ENCODE data around the gene PTPN23.

Gene PTPN23

DNA sequence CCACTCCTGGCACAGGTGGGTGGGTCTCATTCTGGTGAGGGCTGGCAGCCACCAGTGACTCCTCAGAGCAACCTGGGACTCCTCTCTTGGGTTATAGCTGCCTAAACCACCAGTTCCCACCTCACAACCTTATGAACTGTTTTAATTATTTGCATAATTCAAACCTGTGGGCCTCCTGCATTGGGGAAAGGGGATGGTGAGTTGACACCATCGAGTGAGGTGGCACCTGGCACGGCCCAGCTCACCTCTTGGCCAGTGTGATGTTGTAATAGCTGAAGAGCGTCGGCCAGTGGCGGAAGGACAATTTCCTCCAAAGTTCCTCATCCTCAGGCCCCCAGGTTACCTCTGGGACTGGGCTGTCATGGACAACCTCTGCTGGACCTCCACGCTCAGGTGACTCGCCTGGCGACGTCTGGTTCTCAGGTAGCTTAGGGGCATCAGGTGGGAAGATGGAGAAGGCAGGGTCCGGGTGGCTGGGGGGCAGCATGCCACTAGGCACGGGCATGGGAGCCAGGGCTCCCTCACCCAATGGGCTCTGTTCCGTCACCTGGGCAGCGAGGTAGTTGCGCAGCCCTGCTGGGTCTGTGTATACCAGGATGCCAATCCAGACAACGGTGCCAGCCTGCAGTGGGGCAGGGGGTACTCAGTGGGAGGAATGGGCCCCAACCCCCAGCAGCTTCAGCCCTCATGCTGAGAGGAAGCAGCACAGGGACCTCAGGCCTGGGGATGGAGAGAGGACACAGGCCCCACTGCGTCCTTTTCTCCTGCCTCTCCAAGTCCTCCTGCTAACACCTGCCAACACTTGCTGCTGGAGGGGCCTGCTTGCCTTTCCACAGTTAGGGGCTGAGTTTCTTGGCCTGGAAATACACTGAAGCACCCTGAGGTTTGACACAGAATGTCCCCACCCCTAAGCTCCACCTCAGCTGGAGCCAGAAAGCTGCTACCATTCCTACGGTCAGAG is 38.5 kb downstream of the PTPN23 start:
- DNase-seq (ENCODE audit: low spot score) = no peak

DNA sequence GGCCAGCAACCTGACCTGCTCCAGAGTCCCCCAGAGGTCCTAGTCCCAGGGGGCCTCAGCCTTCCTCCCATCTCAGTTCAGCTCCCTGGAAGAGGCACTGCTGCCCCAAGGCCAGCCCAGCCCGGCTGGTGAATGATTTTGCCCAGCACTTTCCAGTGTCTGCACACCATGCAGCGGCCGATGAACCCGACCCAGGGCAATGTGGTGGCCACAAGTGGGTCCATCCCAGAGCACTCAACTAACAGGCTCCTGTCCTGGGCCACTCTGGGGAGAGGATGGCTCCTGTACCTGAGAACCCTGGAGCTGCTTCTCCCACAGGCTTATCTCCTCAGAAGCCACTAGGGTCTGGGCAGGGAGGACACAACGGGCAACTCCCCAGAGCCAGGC is 39.2 kb downstream of the PTPN23 start:
- DNase-seq (ENCODE audit: low spot score) = no peak

DNA sequence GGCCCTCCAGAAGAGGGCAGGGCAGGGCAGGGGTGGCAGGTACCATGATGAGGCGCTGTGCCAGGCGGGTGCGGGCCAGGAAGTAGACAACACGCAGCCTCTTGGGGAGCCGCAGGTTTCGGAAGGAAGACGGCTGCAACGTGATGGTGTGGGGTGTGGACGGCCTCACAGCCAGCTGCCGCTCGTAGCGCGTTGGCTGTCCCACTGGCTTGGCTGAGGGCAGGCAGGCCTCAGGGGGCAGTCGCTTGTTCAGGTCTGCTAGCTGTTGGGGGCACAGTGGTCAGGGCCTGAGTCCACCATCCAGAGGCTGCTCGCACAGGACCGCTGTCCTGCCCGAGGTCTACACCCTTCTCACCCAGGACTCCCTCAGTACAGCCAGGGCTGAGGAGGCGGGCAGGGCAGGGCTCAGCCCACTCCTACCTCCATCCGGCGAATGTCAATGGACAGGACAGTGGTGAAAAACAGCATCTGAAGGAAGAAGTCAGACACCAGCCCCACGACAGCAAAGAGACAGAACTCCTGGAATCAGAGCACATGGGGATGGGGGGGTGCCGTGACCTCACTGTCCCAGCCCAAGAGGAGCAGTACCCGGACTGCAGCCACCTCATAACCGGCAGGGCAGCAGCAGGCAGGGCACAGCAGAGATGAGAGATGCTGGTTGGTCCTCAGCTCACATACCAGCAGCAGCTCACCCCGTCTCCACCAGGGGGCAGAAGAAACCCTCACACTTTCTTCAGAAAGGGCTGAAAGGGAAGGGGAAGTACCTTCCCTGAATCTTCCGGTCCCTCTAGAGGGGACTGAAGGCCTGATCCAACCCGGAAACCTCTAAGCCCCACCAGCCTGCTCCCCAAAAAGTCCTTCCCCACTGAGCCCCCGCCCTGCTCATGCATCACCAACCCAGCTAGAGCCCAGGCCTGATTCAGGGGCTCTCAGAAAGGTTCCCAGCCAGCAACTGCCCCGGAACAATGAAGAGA is 40.0 kb downstream of the PTPN23 start:
- peak; percentile 76 for DNase-seq (ENCODE audit: low spot score)

DNA sequence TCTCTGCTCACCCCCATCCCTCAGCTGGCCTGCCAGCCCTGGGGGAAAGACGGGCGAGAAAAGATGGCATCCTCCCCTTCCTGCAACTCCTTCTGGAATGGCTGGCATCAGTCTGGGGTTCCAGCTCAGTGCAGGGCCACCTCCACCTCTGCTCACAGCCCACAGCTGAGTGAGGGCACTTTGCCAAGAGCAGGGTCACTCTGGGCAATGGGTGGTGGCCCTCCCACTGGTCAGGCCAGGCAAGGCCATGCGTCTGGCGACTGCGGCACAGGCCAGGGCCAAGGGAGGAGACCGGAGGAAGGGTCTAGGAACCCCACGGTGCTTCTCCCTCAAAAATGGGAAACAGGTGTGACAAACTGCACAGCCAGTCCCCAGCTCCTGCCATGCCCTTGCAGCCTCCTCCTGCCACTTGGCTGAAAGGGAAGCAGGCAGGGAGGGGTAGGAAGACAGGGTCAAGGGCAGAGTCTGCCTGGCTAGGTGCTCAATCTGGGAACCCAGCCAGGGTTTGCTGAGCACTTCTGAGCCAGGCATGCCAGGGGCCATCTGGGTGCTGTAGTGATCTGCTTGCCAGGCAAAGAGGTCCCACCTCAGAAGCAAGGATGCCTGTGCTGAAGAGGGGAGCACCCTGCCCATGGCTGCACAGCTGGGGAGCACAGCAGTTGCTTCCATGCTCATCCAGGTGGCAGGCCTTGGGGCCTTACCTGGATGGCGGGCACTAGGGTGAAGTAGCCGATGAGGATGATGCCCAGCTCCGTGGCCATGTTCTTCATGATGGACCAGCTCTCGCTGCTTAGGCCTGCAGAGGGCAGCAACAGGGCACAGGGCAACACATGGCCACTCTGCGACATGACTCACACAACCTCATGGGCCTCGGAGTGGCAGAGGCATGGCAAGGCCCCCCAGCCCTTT is 41.2 kb downstream of the PTPN23 start:
- no peak for DNase-seq (ENCODE audit: low spot score)

DNA sequence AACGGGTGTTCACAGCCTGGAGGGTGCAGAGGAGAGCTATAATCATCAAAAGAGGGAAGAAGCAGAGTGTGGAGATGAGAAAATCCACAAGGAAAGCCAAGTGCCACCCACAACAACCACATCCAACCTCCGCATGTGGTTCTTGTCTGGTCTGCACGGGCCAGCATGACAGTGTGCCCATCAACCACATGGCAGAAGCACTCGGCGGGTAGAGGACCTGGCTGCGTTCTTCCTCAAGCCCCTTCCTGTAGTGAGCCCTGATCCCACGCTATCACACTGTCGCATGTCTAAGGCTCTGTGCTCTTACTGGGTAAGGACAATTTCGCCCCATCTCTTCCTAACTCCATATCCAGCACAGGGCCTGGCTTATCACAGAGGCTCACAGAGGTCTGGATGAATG is 41.9 kb downstream of the PTPN23 start:
- DNase-seq (ENCODE audit: low spot score) = no peak

DNA sequence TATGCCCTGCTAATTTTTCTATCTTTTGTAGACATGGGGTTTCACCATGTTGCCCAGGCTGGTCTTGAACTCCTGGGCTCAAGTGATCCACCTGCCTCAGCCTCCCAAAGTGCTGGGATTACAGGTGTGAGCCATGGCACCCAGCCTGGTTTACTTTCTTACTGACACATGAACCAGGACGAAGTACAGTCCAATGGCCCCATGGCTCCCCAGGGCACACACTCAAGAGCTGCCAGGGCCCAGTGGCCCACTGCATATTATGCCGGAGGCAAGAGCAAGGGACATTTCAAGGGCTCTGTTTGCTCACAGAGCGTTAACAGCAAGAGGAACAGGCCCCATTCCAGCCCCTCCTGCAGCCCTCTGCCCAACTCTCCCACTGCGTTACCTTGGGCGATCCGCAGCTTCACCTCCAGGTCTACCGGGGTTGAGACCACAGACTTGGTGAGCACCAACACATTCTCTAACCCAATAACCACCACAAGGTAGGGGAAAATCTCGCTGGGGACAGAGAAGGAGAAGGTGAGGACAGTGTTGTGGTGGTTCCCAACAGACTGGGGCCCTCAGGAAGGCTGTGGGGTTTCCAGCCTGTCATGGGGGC is 42.8 kb downstream of the PTPN23 start:
- no peak for DNase-seq (ENCODE audit: low spot score)

DNA sequence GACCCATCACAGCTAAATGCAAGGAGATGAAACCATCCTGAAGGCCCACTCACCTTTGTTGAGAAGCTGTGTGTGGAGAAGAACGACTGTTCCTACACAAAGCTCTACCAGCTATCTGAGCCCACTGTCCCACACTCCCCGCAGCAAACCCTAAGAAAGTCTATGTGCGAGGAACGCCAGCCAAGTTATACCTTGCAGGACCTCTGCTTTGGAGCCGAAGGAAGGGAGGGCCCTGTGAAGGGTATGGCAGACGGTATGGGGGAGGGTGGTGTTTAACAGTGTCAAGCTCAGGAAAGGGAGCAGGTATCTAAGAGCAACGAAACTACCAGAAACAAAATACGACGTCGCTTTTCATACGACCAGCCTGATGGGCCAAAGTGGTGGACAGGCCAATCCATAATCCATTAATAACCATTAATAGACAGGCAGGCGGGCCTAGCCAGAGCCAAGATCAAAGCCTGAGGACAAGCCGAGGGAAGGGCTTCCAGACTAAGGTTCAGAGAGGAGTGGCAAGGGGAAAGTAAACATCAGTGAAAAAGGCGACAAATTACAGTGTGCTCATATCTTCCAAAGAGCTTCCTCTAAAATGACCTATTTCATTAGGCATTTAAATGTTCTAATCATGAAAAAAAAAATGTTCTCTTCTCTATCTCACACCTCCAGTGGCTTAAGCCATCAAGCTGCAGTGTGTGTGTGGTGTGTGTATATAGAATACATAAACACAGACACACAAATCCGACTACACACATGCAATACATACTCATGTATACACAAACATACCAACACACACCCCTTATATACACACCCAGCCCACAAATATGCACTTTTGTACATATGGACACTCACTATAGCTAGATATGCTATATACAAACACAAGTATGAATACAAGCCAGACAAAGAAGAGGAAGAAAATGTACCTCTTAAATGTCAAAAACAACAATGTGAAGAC is 43.9 kb downstream of the PTPN23 start:
- no peak for DNase-seq (ENCODE audit: low spot score)

DNA sequence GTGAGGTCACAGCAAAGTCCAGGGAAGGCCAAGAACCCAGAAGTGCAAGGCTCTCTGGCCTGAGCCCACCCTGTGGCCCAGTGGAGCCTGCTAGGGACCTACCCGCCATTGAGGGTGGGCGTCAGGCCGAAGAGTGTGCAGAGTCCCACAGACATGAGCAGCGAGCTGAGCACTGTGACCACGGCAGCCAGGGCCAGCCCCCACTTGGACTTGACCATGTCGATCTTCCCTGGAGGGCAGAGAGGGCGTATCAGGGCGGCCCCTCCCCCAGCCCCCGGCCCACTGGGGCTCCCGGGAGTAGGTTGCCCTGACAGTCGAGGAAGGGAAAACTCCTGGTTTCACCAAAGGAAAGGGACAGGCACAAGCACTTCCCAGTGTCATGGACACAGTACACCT is 44.6 kb downstream of the PTPN23 start:
- DNase-seq (ENCODE audit: low spot score) = no peak

DNA sequence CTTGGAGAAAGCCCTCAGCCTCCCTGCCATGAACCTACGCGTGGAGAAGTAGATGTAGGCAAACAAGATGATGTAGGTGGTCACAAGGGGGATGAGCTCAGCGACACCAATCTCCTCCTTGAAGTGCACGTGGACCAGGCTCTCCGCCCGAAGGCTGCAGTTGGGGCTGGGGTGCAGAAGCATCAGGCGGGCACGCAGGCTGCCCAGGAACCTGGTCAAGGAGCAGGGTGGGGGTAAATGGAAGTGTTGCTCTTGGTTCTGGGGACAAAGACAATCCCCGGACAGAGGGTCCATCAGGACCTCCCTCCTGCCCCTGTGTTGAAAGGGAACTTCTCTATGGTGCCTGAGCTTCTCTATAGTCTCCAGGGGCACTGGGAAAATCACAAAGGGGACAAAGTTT is 45.1 kb downstream of the PTPN23 start:
- no peak for DNase-seq (ENCODE audit: low spot score)

DNA sequence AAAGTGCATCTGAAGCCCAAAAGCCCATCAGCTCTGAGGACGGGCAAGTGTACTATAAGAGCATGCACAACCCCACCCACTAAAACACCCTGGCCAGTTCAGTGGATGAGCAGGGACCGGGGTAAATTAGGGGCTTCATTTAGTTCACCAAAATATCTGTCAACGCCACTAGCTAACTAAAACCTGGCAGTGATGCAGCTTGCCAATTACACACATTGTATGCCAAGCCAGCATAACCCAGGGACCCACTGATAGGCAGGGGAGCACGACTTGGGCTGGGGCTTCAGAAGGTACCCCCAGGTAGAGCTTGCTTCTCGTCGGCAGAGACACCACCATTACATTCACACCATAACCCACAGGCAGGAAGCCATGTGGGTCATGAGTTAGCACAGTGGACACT is 47.0 kb downstream of the PTPN23 start:
- DNase-seq (ENCODE audit: low spot score) = no peak

DNA sequence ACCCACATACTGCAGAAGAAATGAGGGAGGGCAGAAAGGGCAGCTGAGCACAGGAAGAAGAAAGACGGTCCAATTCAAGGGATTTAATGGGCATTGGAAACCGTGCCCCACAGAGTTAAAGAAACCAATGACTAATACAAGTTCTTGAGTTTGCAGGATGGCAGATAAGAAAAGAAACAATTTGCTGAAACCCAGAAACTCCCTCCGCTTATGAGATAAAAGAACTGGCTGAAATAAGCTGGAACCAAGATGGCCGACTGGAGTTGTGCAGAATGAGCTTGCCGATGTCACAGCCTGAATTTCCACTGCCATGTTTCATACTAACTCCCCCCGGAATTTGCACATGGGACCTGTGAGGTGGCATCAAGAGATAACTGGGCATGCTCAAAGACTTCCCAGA is 47.8 kb downstream of the PTPN23 start:
- no peak for DNase-seq (ENCODE audit: low spot score)

DNA sequence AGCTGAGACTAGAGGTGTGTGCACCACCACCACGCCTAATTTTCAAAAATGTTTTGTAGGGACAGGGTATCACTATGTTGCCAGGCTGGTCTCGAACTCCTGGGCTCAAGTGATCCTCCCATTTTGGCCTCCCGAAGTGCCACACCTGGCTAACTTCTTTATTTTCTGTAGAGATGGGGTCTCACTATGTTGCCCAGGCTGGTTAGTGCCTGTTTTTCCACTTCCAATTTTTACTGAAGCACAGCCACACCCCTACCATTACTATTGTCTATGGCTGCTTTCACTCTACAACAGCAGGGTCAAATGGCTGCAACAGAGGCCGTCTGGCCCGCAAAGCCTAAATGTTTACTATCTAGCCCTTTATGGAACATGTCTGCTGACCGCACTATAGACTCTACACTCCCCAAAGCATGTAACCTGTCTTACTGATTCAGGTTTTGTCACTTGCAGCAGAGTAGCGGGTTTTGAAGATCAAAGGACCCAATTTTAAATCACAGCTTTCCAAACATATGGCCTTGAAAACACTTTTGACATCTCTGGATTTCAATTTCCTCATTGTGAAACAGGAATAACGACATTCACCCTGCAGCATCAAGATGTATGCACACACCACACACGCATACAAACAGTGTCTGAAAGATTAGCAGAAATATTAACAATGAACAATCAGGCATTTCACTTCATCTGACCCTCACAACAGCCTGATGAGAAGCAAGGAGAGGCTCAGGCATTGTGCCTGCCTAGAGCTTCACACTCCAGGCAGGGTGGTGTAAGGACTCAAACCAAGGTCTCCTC is 48.9 kb downstream of the PTPN23 start:
- DNase-seq (ENCODE audit: low spot score) = no peak

DNA sequence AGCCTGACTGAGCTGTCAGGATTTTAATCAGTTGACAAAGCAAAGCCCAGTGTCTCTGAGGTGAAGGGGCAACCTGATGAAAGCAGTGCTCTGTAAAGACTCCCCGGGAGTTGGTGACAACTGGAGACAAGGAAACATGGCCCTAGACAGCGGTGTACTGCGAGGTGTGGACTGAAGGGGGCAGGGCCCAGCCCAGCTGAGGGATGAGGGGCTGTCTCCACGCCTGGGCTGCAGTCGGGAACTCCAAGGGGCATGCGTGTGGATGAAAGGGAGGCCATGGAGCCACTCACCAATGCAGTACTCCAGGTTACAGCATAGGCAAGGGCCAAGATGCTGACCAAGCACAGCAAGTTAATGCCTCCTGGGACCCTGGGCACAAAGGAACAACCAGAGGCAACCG is 49.8 kb downstream of the PTPN23 start:
- DNase-seq (ENCODE audit: low spot score) = no peak

DNA sequence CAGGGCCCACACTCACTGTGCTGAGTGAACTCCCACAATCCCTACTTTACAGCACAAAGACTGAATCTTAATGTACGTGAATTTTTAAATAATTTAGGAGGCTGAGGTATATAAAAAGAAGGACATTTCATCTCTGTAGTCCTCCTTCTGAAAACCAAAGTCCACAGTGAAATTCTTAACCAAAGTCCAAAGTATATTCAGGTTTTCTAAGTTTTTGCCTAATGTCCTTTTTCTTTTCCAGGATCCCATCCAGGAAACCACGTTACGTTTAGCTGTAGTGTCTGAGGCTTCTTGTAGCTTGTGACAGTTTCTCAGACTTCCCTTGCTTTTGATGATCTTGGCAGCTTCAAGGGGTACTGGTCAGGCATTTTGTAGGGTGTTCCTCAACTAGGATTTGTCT is 50.4 kb downstream of the PTPN23 start:
- no peak for DNase-seq (ENCODE audit: low spot score)

DNA sequence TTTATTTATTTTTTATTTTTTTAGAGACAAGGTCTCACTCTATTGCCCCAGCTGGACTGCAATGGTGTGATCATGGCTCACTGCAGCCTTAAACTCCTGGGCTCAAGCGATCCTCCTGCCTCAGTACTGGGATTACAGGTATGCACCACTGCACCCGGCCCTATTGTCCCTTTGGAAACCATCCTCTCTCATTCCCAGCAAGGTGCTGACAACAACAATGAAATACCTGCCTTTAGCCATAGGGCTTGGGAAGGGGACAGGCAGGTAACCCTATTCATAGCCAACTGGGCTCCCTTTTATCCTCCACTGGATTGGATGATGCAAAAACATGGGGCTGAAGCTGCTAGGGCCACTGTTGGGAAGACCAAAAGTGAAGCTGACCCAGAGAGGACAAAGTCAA is 51.9 kb downstream of the PTPN23 start:
- DNase-seq (ENCODE audit: low spot score) = no peak

DNA sequence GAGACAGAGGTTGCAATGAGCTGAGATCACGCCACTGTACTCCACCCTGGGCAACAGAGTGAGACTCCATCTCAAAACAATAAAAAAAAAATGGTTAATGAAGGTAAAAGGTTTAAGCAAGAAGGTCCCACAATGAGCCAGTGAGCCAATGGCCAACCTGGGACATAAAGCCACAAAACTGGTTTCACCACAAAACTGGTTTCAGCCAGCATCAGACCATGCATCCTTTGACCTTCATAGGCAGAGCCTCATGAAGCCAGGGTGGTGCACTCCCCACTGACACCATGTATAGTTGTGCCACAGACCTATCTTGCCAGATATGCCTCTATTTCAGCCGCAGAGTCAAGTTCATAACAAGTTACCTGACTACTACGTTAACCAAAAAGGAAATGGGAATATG is 53.0 kb downstream of the PTPN23 start:
- DNase-seq (ENCODE audit: low spot score) = no peak

DNA sequence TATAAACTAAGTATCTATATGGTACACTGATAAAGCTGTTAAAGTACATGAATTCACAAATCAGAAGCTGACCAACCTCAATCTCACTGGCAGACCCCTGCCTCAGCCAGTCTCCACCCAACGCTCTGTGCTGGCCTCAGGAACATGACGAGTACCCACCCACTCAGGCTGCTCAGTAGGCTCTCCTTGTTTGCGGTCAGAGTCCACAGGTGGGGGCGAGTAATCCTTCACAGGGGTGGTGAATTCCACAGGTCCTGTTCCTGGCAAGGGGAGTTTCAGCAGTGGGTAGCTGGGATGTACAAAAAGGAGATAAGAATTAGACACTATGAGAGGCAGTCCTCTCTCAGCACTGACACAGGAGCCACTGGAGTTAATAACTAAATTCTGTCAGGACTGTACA is 54.0 kb downstream of the PTPN23 start:
- no peak for DNase-seq (ENCODE audit: low spot score)

DNA sequence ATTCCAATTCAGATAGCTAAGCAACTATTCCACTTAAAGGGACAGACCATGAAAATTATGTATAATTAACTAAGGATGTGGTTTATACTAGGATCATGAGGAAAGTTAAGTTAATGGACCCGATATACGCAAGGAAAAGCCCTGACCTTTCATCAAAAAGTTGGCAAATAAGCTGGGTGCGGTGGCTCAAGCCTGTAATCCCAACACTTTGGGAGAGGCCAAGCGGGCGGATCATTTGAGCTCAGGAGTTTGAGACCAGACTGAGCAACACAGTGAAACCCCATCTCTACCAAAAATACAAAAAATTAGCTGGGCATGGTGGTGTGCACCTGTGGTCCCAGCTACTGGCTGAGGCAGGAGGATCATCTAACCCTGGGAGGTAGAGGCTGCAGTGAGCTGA is 55.4 kb downstream of the PTPN23 start:
- no peak for DNase-seq (ENCODE audit: low spot score)

DNA sequence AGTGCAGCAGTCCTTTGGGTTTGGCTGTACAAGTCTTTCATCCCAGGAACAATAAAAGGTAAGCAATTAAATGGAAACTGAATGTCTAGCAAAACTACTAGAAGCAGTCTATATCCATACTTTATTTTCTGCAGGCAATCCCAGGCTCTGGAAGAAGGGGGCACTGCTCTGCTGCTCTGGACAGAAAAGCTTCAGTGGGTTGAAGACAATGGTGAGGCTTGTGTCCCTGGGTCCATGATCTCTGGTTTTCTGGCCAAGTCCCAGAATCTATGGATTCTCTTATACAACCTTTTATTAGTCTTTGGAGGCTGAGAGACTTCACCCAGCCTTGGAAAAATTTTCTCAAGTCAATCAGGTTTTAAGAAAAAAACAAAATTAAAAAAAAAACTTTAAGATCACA is 59.3 kb downstream of the PTPN23 start:
- DNase-seq (ENCODE audit: low spot score) = no peak
